NCI-H345 treated with DMSO at 0.1 percent for 48 hours (cell line): Measurements from ENCODE around the gene TOP2A.

Experiments used
- DNase-seq: peaks from one replicate; lab custom pipeline; 2025; ENCODE audit not compliant: unreplicated experiment; lab: John Stamatoyannopoulos, UW

TOP2A gene

GRCh38 chr17:40417609-40418427 lies at the start of gene TOP2A:
TSS of gene TOP2A (minus strand) at chr17:40417896. CDS start at chr17:40417791, 105 bp downstream.
- peak; percentile 98 for DNase-seq

GRCh38 chr17:40467281-40467867 lies 49.7 kb upstream of the TOP2A start:
- DNase-seq = no peak

- DNase-seq = no peak
These were observed 48.7 kb upstream of the TOP2A start for GRCh38 chr17:40466298-40466971.

- DNase-seq = no peak
These were observed 46.7 kb upstream of the TOP2A start for GRCh38 chr17:40464392-40464855.

DNA sequence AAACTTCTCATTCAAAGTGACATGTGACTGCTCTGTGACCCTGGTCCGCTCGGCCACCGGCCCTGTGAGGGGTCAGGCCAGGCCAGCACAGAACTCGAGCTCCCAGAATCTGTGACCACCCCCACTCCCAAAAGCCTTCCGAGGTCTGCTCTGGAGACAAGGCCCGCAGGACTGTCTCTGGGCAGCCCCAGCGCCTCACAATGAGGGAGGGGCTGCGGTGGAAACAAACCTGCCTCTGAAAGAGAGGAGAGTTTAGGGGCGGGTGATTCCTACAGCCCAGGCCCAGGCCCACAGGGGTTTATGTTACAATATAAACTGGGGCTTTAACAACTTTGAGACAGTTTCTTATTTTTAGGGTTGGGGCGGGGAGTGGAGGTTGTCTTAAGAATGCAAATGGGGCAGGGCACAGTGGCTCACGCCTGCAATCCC lies 45.4 kb upstream of the TOP2A start:
- DNase-seq = no peak

- DNase-seq = no peak
These were observed 44.8 kb upstream of the TOP2A start for GRCh38 chr17:40462343-40463121.

GRCh38 chr17:40461732-40462342 lies 44.1 kb upstream of the TOP2A start:
- DNase-seq = no peak

DNA sequence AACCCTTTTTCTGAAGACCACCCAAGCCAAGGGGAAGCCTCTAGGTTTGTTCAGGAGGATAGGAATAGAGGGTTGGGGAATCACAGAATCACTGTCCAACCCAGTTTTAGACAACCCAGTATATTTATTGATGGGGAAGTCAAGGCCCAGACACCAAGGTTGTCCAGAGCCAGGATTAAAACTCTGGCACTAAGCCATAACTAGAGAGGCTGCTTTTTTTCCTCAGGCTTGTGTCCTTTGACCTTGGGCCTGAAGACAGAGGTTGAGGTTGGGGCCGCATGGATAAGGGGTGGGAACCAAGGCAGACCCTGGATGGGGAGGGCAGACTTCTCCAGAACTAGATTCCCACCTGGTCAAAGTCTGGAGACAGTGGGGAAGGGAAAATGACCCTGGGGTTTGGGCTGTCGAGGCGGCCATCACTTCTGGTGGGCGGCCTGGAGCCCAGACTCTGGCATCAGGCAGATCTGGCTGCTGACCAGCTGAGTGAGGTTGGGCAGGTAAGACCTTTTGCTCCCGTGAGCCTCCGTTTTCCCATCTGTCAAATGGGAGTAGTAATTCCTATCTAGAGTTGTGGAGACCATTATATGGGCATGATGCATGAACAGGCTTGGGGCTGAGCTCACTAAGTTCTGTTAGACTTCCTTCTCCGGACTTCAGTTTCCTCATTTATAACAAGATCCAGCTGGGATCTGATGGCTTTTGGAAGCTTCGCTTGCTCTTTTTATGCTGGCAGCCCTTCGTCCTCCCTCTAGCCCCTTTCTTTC lies 43.5 kb upstream of the TOP2A start:
- no peak for DNase-seq

DNA sequence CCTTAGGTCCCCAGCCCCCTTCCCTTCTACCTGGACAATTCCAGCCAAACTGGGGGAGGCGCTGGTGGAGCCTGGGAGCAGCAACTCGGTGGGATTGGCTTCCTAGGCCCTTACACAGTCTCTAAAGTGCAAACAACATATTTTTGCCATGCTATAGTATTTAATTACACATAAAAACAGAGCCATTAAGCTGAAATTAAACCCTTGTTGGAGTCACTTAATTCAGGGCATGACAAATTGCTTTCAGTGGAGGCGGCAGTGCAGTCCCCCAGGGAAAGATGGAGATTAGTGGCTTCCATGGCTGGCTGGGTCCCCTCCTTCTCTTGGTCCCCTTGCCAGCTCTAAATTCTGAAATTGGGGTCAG lies 42.9 kb upstream of the TOP2A start:
- DNase-seq = no peak

GRCh38 chr17:40459636-40460603 lies 42.2 kb upstream of the TOP2A start:
- DNase-seq = no peak

DNA sequence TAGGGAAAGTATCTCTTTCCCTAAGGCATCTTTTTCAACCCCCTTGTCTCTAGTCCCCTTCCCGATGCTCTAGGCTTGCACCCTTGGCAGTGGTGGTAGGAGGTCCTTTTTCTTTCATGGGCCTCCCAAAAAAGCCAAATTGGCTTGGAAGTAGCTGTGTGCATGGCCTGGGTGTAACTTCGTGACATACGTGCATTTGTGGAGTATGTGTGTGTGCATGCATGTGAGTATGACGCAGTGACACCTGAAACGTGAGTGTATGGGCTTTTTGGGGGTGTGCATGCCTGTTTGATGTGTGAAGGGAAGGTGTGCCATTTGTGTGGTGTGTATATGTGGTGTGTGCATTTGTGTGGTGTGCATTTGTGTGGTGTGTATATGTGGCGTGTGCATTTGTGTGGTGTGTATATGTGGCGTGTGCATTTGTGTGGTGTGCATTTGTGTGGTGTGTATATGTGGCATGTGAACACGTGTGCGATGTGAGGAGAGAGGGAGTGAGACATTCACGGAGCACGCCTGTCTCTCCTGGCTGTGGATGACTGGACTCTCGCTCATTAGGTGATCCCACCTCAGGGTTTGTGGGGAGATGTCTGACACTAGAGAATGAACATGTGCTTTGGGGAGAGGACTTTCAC lies 41.3 kb upstream of the TOP2A start:
- no peak for DNase-seq

- DNase-seq = no peak
These were observed 40.5 kb upstream of the TOP2A start for GRCh38 chr17:40457964-40458791.

DNA sequence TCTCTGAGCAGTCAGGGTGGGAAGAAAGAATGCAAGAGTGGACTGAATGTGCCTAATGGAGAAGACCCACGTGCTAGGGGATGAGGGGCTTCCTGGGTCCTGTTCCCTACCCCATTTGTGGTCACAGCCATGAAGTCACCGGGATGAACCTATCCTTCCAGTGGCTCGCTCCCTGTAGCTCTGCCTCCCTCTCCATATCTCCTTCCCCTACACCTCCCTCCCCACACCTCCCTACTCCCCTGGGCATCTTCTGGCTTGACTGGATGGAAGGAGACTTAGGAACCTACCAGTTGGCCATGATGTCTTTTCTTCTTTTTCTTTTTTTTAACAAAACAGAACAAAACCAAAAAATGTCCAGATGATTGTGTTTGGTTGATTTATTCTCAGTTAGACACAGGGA lies 39.7 kb upstream of the TOP2A start:
- no peak for DNase-seq

DNA sequence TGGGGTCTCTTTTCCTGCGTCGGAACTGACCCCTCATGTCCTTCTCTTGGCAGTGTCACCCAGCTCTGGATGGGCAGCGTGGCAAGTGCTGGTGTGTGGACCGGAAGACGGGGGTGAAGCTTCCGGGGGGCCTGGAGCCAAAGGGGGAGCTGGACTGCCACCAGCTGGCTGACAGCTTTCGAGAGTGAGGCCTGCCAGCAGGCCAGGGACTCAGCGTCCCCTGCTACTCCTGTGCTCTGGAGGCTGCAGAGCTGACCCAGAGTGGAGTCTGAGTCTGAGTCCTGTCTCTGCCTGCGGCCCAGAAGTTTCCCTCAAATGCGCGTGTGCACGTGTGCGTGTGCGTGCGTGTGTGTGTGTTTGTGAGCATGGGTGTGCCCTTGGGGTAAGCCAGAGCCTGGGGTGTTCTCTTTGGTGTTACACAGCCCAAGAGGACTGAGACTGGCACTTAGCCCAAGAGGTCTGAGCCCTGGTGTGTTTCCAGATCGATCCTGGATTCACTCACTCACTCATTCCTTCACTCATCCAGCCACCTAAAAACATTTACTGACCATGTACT lies 38.8 kb upstream of the TOP2A start:
- DNase-seq = no peak

DNA sequence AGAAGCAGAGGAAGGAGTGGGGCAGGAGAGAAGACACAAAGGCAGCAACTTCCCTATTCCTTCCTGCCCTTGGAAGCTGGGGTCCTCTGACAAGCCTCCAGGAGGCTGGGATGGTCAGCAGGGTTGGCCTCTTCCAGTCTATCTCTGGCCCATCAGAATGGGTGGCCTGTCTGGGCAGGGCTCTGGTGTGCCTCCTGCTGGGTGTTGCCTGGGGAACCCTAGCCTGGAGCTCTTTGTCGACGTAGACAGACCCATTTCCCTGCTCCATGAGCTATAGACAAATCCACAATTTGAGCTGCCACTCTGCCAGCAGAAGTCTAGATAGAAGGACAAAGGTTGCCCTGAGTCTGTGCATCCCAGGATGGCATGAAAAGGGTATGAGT lies 36.9 kb upstream of the TOP2A start:
- DNase-seq = no peak

GRCh38 chr17:40453881-40454612 lies 36.4 kb upstream of the TOP2A start:
- no peak for DNase-seq

- DNase-seq = no peak
These were observed 35.3 kb upstream of the TOP2A start for GRCh38 chr17:40452921-40453378.
